HepG2 (cell line): Measurements from ENCODE around the gene NUCB1. TPM values are rescaled to one million over a fixed set of nuclear protein-coding genes. Genes with fewer than 3 reads are reported as not detected.

Experiments used
- ELF4 ChIP-seq: sonication (generic); formaldehyde crosslinking; IDR thresholded peaks from 2 replicates; pipeline ENCODE4 v1.5.0; 2020; ENCODE audit warnings: missing genetic modification reagents, mild to moderate bottlenecking, moderate library complexity, borderline replicate concordance
- GABPB1 ChIP-seq: IDR thresholded peaks from 2 replicates; pipeline ENCODE4 v1.6.1; 2016; ENCODE audit warnings: mild to moderate bottlenecking, missing genetic modification reagents, moderate library complexity, missing compliant biosample characterization
- GFI1 ChIP-seq: sonication (generic); formaldehyde crosslinking; IDR thresholded peaks from 2 replicates; pipeline ENCODE4 v1.5.0; 2020; ENCODE audit warnings: missing genetic modification reagents, mild to moderate bottlenecking, borderline replicate concordance
- HNRNPH1 ChIP-seq: fragments of 200-400 bp; formaldehyde crosslinking; optimal IDR thresholded peaks from 2 replicates; pipeline ENCODE3; 2017; ENCODE audit warnings: mild to moderate bottlenecking, low read depth, low read length
- NRL ChIP-seq: sonication (generic); formaldehyde crosslinking; IDR thresholded peaks from 2 replicates; pipeline ENCODE4 v1.5.0; 2020; ENCODE audit warnings: missing genetic modification reagents, mild to moderate bottlenecking, moderate library complexity, borderline replicate concordance
- PAWR ChIP-seq: sonication (generic); formaldehyde crosslinking; IDR thresholded peaks from 2 replicates; pipeline ENCODE4 v1.4.0; 2020; ENCODE audit warnings: missing genetic modification reagents, mild to moderate bottlenecking, borderline replicate concordance
- RBFOX2 ChIP-seq: fragments of 200-400 bp; formaldehyde crosslinking; IDR thresholded peaks from 2 replicates; pipeline ENCODE4 v1.6.1; 2017; ENCODE audit warnings: low read depth, mild to moderate bottlenecking, low read length
- REPIN1 ChIP-seq: sonication (generic); formaldehyde crosslinking; IDR thresholded peaks from 2 replicates; pipeline ENCODE4 v1.8.0; 2022; ENCODE audit warnings: missing genetic modification reagents, low read depth, mild to moderate bottlenecking, borderline replicate concordance
- SNAPC2 ChIP-seq: sonication (generic); formaldehyde crosslinking; IDR thresholded peaks from 2 replicates; pipeline ENCODE4 v1.8.1; 2022; ENCODE audit warnings: mild to moderate bottlenecking, missing genetic modification reagents
- SPEN ChIP-seq: sonication (generic); formaldehyde crosslinking; IDR thresholded peaks from 2 replicates; pipeline ENCODE4 v1.5.1; 2020; ENCODE audit warnings: low read depth, mild to moderate bottlenecking, missing genetic modification reagents
- THAP11 ChIP-seq: IDR thresholded peaks from 2 replicates; pipeline ENCODE4 v1.6.1; 2016; ENCODE audit warnings: missing biosample characterization, missing genetic modification reagents
- YEATS4 ChIP-seq: sonication (generic); formaldehyde crosslinking; IDR thresholded peaks from 2 replicates; pipeline ENCODE4 v1.4.0; 2020; ENCODE audit warnings: missing genetic modification reagents, borderline replicate concordance
- ZBTB42 ChIP-seq: sonication (generic); formaldehyde crosslinking; IDR thresholded peaks from 2 replicates; pipeline ENCODE4 v1.5.0; 2020; ENCODE audit warnings: mild to moderate bottlenecking, missing genetic modification reagents
- ZFP62 ChIP-seq: sonication (generic); formaldehyde crosslinking; IDR thresholded peaks from 2 replicates; pipeline ENCODE4 v1.4.0; 2020; ENCODE audit warnings: missing genetic modification reagents
- ZFP82 ChIP-seq: sonication (generic); formaldehyde crosslinking; IDR thresholded peaks from 2 replicates; pipeline ENCODE4 v1.5.1; 2020; ENCODE audit warnings: mild to moderate bottlenecking, missing genetic modification reagents, borderline replicate concordance
- ZNF232 ChIP-seq: sonication (generic); formaldehyde crosslinking; IDR thresholded peaks from 2 replicates; pipeline ENCODE4 v1.4.0; 2020; ENCODE audit warnings: missing genetic modification reagents, borderline replicate concordance
- ZNF83 ChIP-seq: sonication (generic); formaldehyde crosslinking; IDR thresholded peaks from 2 replicates; pipeline ENCODE4 v1.4.0; 2020; ENCODE audit warnings: missing genetic modification reagents, mild to moderate bottlenecking, borderline replicate concordance
- polyA plus RNA-seq, 8 experiments: library from polyadenylated mRNA; depleted of rRNA in 3 of 8; stranded (reverse) in 7 of 8; unstranded in 1 of 8; fragments of >200 nt; fragmentation: Illumina TruSeq in 4 of 8; extraction: Trizol in 4 of 8; gene quantifications; 2 replicates each; pipeline versions ENCODE4 v1.2.1 to v1.2.3, GENCODE V29; 2011 to 2016; ENCODE audit warnings: low read depth in 4 of 8, missing spikeins in 1 of 8, mixed read lengths in 1 of 8; ENCODE audit not compliant: insufficient read depth in 1 of 8
- total RNA-seq, 5 experiments: library from RNA; depleted of rRNA; stranded (reverse); fragments of >200 nt; fragmentation: Illumina TruSeq; extraction: Trizol; gene quantifications; 2 replicates each; pipeline ENCODE4 v1.2.3, GENCODE V29; 2016; ENCODE audit warnings: low read depth in 1 of 5
- TF ChIP-seq, protein P1 (sequence below): sonication (generic); formaldehyde crosslinking; IDR thresholded peaks from 2 replicates; pipeline ENCODE4 v1.5.1; 2020; ENCODE audit warnings: missing genetic modification reagents, mild to moderate bottlenecking, borderline replicate concordance
- TF ChIP-seq, protein P2 (sequence below): IDR thresholded peaks from 2 replicates; pipeline ENCODE4 v1.6.1; 2016; ENCODE audit warnings: missing biosample characterization, missing genetic modification reagents, low read depth
- TF ChIP-seq, protein P3 (sequence below): sonication (generic); formaldehyde crosslinking; IDR thresholded peaks from 2 replicates; pipeline ENCODE4 v1.4.0; 2020; ENCODE audit warnings: missing genetic modification reagents
- TF ChIP-seq, protein P4 (sequence below): sonication (generic); formaldehyde crosslinking; conservative IDR thresholded peaks from 2 replicates; pipeline ENCODE4 v1.4.0; 2020; ENCODE audit warnings: missing genetic modification reagents

Gene NUCB1
- total and polyA plus RNA-seq, 2 of the 13 experiments (the other 11 are each of a cell fraction or from before 2014, with no cell fraction given) = 82.3 to 106 TPM

DNA sequence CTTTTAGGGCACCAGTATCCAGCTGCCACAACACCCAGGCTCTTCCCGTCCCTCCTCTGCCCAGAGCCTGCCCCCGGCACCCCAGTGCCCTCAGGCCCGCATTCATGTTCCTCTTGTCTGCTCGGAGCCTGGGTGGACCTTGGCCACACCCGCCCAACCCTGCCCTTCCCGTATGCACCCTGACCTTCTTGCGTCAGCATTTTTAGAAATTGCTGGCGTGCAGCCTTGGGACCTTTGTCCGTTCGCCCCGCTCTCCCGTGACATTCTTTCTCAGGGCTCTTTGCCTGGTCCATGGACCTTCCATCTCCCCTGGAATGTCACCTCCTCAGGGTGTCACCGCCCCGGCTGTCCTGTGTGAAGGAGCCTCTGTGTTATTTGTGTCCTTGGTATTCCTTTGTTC, 7.6 kb downstream of the NUCB1 start (continued):
- TF ChIP-seq, protein P1, sequence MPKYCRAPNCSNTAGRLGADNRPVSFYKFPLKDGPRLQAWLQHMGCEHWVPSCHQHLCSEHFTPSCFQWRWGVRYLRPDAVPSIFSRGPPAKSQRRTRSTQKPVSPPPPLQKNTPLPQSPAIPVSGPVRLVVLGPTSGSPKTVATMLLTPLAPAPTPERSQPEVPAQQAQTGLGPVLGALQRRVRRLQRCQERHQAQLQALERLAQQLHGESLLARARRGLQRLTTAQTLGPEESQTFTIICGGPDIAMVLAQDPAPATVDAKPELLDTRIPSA = no peak
- TF ChIP-seq ELF4 (CRISPR knock-in tag) (no peak), HNRNPH1 (no peak), ZBTB42 (CRISPR knock-in tag) (0 out of 2 replicates have a peak, but pooled peaks have one; percentile 40), RBFOX2 (peak; percentile 32; the same call in 1 of the 2 replicates), SNAPC2 (no peak), THAP11 (CRISPR knock-in tag) (peak; percentile 84), ZFP82 (no peak), REPIN1 (CRISPR knock-in tag) (no peak), GABPB1 (CRISPR knock-in tag) (peak; percentile 55), NRL (CRISPR knock-in tag) (peak; percentile 98), YEATS4 (CRISPR knock-in tag) (peak; percentile 53; the same call in 1 of the 2 replicates), GFI1 (CRISPR knock-in tag) (no peak), SPEN (peak; percentile 65; the same call in 1 of the 2 replicates), PAWR (CRISPR knock-in tag) (no peak), ZFP62 (CRISPR knock-in tag) (no peak), ZNF83 (no peak), ZNF232 (no peak)
- TF ChIP-seq, protein P2, sequence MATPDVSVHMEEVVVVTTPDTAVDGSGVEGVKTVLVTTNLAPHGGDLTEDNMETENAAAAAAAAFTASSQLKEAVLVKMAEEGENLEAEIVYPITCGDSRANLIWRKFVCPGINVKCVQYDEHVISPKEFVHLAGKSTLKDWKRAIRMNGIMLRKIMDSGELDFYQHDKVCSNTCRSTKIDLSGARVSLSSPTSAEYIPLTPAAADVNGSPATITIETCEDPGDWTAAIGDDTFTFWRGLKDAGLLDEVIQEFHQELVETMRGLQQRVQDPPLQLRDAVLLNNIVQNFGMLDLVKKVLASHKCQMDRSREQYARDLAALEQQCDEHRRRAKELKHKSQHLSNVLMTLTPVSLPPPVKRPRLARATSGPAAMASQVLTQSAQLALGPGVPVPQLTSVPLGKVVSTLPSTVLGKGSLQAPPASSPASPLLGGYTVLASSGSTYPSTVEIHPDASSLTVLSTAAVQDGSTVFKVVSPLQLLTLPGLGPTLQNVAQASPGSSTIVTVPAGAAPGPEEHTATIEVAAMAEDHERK (CRISPR knock-in tag) = no peak
- TF ChIP-seq, protein P3, sequence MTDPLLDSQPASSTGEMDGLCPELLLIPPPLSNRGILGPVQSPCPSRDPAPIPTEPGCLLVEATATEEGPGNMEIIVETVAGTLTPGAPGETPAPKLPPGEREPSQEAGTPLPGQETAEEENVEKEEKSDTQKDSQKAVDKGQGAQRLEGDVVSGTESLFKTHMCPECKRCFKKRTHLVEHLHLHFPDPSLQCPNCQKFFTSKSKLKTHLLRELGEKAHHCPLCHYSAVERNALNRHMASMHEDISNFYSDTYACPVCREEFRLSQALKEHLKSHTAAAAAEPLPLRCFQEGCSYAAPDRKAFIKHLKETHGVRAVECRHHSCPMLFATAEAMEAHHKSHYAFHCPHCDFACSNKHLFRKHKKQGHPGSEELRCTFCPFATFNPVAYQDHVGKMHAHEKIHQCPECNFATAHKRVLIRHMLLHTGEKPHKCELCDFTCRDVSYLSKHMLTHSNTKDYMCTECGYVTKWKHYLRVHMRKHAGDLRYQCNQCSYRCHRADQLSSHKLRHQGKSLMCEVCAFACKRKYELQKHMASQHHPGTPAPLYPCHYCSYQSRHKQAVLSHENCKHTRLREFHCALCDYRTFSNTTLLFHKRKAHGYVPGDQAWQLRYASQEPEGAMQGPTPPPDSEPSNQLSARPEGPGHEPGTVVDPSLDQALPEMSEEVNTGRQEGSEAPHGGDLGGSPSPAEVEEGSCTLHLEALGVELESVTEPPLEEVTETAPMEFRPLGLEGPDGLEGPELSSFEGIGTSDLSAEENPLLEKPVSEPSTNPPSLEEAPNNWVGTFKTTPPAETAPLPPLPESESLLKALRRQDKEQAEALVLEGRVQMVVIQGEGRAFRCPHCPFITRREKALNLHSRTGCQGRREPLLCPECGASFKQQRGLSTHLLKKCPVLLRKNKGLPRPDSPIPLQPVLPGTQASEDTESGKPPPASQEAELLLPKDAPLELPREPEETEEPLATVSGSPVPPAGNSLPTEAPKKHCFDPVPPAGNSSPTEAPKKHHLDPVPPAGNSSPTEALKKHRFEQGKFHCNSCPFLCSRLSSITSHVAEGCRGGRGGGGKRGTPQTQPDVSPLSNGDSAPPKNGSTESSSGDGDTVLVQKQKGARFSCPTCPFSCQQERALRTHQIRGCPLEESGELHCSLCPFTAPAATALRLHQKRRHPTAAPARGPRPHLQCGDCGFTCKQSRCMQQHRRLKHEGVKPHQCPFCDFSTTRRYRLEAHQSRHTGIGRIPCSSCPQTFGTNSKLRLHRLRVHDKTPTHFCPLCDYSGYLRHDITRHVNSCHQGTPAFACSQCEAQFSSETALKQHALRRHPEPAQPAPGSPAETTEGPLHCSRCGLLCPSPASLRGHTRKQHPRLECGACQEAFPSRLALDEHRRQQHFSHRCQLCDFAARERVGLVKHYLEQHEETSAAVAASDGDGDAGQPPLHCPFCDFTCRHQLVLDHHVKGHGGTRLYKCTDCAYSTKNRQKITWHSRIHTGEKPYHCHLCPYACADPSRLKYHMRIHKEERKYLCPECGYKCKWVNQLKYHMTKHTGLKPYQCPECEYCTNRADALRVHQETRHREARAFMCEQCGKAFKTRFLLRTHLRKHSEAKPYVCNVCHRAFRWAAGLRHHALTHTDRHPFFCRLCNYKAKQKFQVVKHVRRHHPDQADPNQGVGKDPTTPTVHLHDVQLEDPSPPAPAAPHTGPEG (CRISPR knock-in tag) = no peak
- TF ChIP-seq, protein P4, sequence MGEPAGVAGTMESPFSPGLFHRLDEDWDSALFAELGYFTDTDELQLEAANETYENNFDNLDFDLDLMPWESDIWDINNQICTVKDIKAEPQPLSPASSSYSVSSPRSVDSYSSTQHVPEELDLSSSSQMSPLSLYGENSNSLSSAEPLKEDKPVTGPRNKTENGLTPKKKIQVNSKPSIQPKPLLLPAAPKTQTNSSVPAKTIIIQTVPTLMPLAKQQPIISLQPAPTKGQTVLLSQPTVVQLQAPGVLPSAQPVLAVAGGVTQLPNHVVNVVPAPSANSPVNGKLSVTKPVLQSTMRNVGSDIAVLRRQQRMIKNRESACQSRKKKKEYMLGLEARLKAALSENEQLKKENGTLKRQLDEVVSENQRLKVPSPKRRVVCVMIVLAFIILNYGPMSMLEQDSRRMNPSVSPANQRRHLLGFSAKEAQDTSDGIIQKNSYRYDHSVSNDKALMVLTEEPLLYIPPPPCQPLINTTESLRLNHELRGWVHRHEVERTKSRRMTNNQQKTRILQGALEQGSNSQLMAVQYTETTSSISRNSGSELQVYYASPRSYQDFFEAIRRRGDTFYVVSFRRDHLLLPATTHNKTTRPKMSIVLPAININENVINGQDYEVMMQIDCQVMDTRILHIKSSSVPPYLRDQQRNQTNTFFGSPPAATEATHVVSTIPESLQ = no peak
